GM13977 (cell line): ENCODE measurements around the gene SCGB3A1.

Source experiments
- DNase-seq: peaks from one replicate; pipeline ENCODE4 v3.0.0; 2012; ENCODE audit warnings: low spot score
- in situ Hi-C: fragments of 300-500 bp; cut with MboI; formaldehyde crosslinking; loops from one replicate; pipeline ENCODE4 v1.12.0; 2022; ENCODE audit warnings: low sequenced_read_pairs, low pct_unique_long_range_greater_than_20kb, mixed read lengths, inconsistent platforms; ENCODE audit not compliant: unreplicated experiment
- TF ChIP-seq, protein P1 (sequence below): IDR thresholded peaks from 2 replicates; pipeline ENCODE4 v1.5.1; 2012; ENCODE audit warnings: mild to moderate bottlenecking, control low read depth; ENCODE audit not compliant: insufficient read depth; ENCODE audit errors: extremely low read depth, missing control alignments

SCGB3A1 gene

DNA sequence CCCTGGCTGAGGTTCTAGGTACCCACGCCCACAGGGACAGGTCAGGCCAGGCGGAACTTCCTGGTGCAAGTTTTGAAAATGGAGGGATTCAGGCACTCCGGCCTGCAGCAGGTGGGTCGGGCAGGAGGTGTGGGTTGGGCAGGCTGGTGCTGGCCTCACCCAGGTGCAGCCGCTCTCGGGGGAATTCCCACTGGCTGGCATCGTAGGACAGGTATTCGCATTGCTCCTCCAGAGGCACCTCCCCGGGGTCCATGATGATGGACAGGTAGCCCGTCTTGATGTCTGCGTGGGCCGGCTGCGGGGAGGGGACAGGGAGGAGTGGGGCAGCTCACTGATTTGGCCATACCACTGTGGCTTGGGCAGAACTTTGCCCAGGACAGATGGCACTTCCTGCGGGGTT, 28.7 kb upstream of the SCGB3A1 start:
- DNase-seq, result no peak
- in situ Hi-C loops, result no loop called here
- TF ChIP-seq, protein P1, sequence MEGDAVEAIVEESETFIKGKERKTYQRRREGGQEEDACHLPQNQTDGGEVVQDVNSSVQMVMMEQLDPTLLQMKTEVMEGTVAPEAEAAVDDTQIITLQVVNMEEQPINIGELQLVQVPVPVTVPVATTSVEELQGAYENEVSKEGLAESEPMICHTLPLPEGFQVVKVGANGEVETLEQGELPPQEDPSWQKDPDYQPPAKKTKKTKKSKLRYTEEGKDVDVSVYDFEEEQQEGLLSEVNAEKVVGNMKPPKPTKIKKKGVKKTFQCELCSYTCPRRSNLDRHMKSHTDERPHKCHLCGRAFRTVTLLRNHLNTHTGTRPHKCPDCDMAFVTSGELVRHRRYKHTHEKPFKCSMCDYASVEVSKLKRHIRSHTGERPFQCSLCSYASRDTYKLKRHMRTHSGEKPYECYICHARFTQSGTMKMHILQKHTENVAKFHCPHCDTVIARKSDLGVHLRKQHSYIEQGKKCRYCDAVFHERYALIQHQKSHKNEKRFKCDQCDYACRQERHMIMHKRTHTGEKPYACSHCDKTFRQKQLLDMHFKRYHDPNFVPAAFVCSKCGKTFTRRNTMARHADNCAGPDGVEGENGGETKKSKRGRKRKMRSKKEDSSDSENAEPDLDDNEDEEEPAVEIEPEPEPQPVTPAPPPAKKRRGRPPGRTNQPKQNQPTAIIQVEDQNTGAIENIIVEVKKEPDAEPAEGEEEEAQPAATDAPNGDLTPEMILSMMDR, result no peak

DNA sequence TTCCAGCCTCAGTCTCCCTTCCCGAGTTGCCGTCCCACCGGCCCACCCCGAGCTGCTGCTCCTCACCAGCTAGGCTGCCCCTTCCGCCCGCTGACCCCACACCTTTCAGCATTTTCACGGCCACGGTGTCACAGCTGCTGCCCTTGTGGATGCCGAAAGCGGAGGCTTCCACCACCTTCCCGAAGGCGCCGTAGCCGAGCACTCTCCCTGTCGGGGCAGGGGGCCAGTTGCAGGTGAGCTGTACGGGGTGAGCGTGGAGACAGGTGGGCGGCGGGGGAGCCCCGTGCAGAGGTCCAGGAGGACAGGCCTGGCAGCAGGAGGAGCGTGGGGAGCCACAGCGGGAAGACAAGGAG, 28.2 kb upstream of the SCGB3A1 start:
- TF ChIP-seq, protein P1, result no peak
- DNase-seq, result no peak
- in situ Hi-C loops, result no loop called here

DNA sequence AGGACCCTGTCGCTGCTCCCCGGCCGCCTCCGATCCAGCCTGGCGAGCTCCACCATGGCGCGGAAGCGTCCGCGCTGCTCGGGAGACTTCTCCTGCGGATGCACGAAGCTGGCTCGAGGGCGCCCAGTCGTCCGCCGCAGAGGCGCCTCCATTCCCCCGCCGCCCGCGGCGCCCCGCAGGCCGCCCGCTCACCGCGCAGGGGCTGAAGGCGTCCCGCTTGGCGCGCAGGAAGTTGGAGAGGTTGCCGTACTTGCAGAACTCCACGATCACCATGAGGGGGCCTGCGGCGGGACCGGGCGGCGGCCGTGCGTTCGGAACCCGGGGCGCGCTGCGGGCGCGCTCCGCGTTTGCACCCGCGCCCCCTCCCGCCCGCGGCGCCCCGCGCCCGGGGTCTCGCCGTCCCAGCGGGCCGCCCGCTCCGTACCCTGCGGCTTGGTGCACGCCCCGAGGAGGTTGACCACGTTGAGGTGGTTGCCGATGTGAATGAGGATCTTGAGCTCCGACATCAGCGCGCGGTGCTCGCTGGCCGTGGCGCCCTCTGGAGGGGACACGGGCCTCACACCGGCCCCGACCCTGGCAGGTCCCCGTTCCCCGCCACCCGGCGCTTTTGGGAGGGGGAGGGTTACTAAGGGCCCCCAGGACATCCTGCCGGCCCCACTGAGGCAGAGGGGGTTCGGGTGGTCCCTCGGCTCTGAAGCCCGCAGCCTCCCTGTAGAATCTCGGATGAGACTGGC, 27.7 kb upstream of the SCGB3A1 start:
- in situ Hi-C loops, result no loop called here
- TF ChIP-seq, protein P1, result no peak
- DNase-seq, result no peak

DNA sequence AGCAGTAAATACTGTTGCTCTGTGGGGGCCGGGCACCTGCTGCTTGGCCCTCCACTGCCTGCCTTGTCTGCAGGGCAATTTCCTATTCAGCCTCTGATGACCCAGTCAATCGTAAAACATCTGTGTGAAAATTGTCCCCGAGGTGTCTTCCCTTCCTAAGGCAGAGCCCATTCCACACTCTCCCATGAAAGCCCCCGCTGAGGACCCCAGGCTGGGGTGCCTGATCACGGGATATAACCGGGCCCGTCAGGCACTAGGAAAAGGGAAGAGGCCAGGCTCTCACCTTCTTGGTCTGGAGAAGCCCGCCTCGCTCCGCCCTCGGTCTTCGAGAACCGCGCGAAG, 27.2 kb upstream of the SCGB3A1 start:
- in situ Hi-C loops, result no loop called here
- TF ChIP-seq, protein P1, result no peak
- DNase-seq, result no peak

DNA sequence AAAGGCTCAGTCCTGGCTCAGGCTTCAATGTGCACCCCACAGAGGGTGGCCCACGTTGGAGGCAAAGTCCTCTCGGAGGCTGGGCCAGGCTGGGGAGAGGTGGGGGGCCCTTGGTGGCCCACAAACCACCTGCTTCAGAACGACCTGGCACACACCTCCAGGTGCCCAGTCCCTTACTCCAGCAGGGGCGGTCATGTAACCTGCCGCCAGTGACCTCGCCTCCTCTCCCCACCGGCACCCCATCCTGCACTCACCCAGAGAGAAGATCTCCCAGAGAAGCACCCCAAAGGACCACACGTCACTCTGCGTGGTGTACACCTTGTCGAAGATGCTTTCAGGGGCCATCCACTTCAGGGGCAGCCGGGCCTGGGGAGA, 22.5 kb upstream of the SCGB3A1 start:
- in situ Hi-C loops, result no loop called here
- no peak for DNase-seq
- TF ChIP-seq, protein P1, result no peak

DNA sequence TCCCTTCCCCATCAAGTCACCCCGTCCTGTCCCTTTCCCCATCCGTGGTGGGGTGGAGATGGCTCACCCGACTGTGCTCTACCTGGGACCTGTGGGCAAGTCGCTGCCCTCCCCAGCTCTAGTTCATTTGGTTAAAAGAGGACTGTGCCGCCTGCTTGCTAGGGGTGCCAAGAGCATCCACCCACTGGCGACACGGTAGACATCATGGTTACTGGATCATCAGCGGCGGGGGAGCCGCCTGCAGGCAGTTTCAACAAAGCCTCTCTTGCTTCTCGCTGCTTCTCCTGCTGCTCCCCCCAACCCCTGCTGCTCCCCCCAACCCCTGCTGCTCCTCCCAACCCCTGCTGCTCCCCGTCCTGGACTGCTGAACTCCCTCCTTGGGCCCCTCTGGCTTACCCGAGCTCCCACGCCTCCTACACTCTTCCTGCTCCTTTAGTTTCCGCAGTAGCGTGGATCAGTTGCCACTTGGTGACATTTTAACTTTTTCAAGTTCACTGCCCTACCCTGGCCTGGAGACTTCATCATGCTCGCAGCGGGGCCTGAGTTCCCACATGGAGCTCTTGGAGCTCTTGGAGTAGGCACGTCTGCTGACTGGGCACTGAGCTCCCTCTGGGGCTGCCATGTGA, 22.0 kb upstream of the SCGB3A1 start:
- TF ChIP-seq, protein P1, result no peak
- in situ Hi-C loops, result no loop called here
- no peak for DNase-seq
